Stimulated activated naive CD4-positive, alpha-beta T cell (primary cell): ENCODE results near the gene PSMG1.
A peak's percentile ranks its signal among the peaks of the same experiment; 100 is the strongest.
"Not testable (repeated sequence)": the region's sequence is repeated elsewhere in the genome, so short reads cannot be mapped to it uniquely, and the experiment has no call there.

Experiments
- DNase-seq, 6 experiments: peaks; one replicate each; lab custom pipeline; 2025; lab: John Stamatoyannopoulos, UW

PSMG1 gene

GRCh38 chr21:39188521-39189139 is 5.4 kb upstream of the PSMG1 start:
- DNase-seq: no peak

- DNase-seq: no peak
These were observed 3.9 kb upstream of the PSMG1 start for GRCh38 chr21:39187141-39187540.

GRCh38 chr21:39186676-39187075 is 3.4 kb upstream of the PSMG1 start:
- no peak for DNase-seq

- DNase-seq: no peak
These were observed 1.9 kb upstream of the PSMG1 start for GRCh38 chr21:39185157-39185556.

- DNase-seq: no peak
These were observed 1.1 kb upstream of the PSMG1 start for GRCh38 chr21:39184050-39184980.

- no peak for DNase-seq
These were observed 573 bp downstream of the PSMG1 start for GRCh38 chr21:39182484-39183271.

GRCh38 chr21:39182016-39182415 is 1.2 kb downstream of the PSMG1 start:
- no peak for DNase-seq

- no peak for DNase-seq
These were observed 1.9 kb downstream of the PSMG1 start for GRCh38 chr21:39181205-39181818.

GRCh38 chr21:39180429-39181019 is 2.7 kb downstream of the PSMG1 start:
- DNase-seq: peak in 1 of 6 experiments; percentile 13

GRCh38 chr21:39178421-39178820 is 4.8 kb downstream of the PSMG1 start:
- DNase-seq: no peak

GRCh38 chr21:39176271-39176709 is 7.0 kb downstream of the PSMG1 start:
- DNase-seq: no peak

- DNase-seq: no peak
These were observed 7.6 kb downstream of the PSMG1 start for GRCh38 chr21:39175665-39176064.

GRCh38 chr21:39175154-39175553 is 8.1 kb downstream of the PSMG1 start:
- DNase-seq: peak in 2 of 6 experiments; percentile 7 to 20

GRCh38 chr21:39173716-39174680 is 9.3 kb downstream of the PSMG1 start:
- DNase-seq: no peak

- no peak for DNase-seq
These were observed 13.3 kb downstream of the PSMG1 start for GRCh38 chr21:39169906-39170305.

GRCh38 chr21:39168800-39169199 is 14.5 kb downstream of the PSMG1 start:
- DNase-seq: no peak

GRCh38 chr21:39164523-39164922 is 18.7 kb downstream of the PSMG1 start:
- no peak for DNase-seq

GRCh38 chr21:39161064-39161463 is 22.2 kb downstream of the PSMG1 start:
- no peak for DNase-seq

GRCh38 chr21:39159342-39160063 is 23.7 kb downstream of the PSMG1 start:
- DNase-seq: no peak

- not testable (repeated sequence) for DNase-seq
These were observed 26.0 kb downstream of the PSMG1 start for GRCh38 chr21:39157241-39157640.
